Fibroblast of skin of right quadriceps (primary cell): Measurements from ENCODE around the gene CDC73.

Source experiments
- DNase-seq: peaks from one replicate; pipeline ENCODE4 v3.0.0-alpha.2; 2013

Gene CDC73

GRCh38 chr1:193303849-193304248 lies 182.0 kb downstream of the CDC73 start:
- DNase-seq = no peak
